Fibroblast of lung (primary cell): ENCODE data around the gene YKT6. TPM values are rescaled to one million over a fixed set of nuclear protein-coding genes. Genes with fewer than 3 reads are reported as not detected.

ENCODE experiments used
- DNase-seq, 2 donors: peaks; one replicate each; pipeline versions ENCODE4 v3.0.0 to v3.0.0-alpha.2; 2010; ENCODE audit warnings: low read depth in 2 of 2
- H2AFZ ChIP-seq: 2 replicates; pipeline ENCODE4 v1.5.1; 2012; ENCODE audit warnings: low read length, control low read depth, inconsistent platforms
- H3K27ac ChIP-seq: 2 replicates; pipeline ENCODE4 v1.5.1; 2011; ENCODE audit warnings: low read length, control low read depth; ENCODE audit not compliant: insufficient read depth
- H3K27me3 ChIP-seq: 2 replicates; pipeline ENCODE4 v1.5.1; 2011; ENCODE audit warnings: mild to moderate bottlenecking, low read length; ENCODE audit not compliant: control insufficient read depth, insufficient read depth
- H3K36me3 ChIP-seq: 2 replicates; pipeline ENCODE4 v1.5.1; 2011; ENCODE audit warnings: low read length; ENCODE audit not compliant: control insufficient read depth, insufficient read depth
- H3K4me1 ChIP-seq: 2 replicates; pipeline ENCODE4 v1.5.1; 2011; ENCODE audit warnings: low read length; ENCODE audit not compliant: control insufficient read depth, insufficient read depth; ENCODE audit errors: extremely low read depth
- H3K4me2 ChIP-seq: 2 replicates; pipeline ENCODE4 v1.5.1; 2011; ENCODE audit warnings: low read length, control low read depth; ENCODE audit not compliant: insufficient read depth; ENCODE audit errors: extremely low read depth
- H3K4me3 ChIP-seq, 4 experiments: fragments of 200-600 bp in 1 of 4; sonication (generic) in 1 of 4; replicated peaks in 1 of 4; 2 replicates each; pipeline ENCODE4 v1.5.1; 2011 to 2016; ENCODE audit warnings: low read length in 4 of 4, low read depth in 3 of 4, mild to moderate bottlenecking in 3 of 4, control low read depth in 2 of 4, inconsistent platforms in 1 of 4, mixed read lengths in 1 of 4; ENCODE audit not compliant: insufficient read depth in 1 of 4; ENCODE audit errors: control extremely low read depth in 1 of 4
- H3K79me2 ChIP-seq: 2 replicates; pipeline ENCODE4 v1.5.1; 2012; ENCODE audit warnings: mild to moderate bottlenecking, low read length, inconsistent platforms; ENCODE audit not compliant: control insufficient read depth, insufficient read depth
- H3K9ac ChIP-seq: 2 replicates; pipeline ENCODE4 v1.5.1; 2011; ENCODE audit warnings: mild to moderate bottlenecking, low read length, control low read depth; ENCODE audit not compliant: insufficient read depth
- H3K9me3 ChIP-seq: 2 replicates; pipeline ENCODE4 v1.5.1; 2012; ENCODE audit warnings: low read depth, low read length; ENCODE audit not compliant: control insufficient read depth, insufficient read depth
- H4K20me1 ChIP-seq: 2 replicates; pipeline ENCODE4 v1.5.1; 2011; ENCODE audit warnings: low read length; ENCODE audit not compliant: control insufficient read depth, insufficient read depth; ENCODE audit errors: extremely low read depth
- EZH2 ChIP-seq: IDR thresholded peaks from 2 replicates; pipeline ENCODE4 v1.5.1; 2012; ENCODE audit warnings: low read length, control low read depth, mild to moderate bottlenecking; ENCODE audit errors: missing control alignments
- polyA plus RNA-seq, 2 donors: library from polyadenylated mRNA; depleted of rRNA in 1 of 2; stranded (reverse) in 1 of 2; unstranded in 1 of 2; fragments of >200 nt; gene quantifications; 2 replicates each; pipeline ENCODE4 v1.2.1, GENCODE V29; 2011 to 2012; ENCODE audit warnings: missing spikeins in 1 of 2
- total RNA-seq: library from RNA; depleted of rRNA; stranded (reverse); fragments of >200 nt; gene quantifications from 2 replicates; pipeline ENCODE4 v1.2.1, GENCODE V29; 2014
- TF ChIP-seq, protein P1 (sequence below), 2 donors: IDR thresholded peaks in 1 of 2; conservative IDR thresholded peaks in 1 of 2; 1 replicate in 1 of 2; 2 replicates in 1 of 2; pipeline ENCODE4 v1.5.1; 2011 to 2012; ENCODE audit warnings: low read length in 2 of 2, control low read depth in 1 of 2, inconsistent platforms in 1 of 2, low read depth in 1 of 2, mild to moderate bottlenecking in 1 of 2

YKT6 gene
- total and polyA plus RNA-seq, 2 donors (not counting 1 experiment from before 2014, with no cell fraction given), result 90.0 to 99.0 TPM

DNA sequence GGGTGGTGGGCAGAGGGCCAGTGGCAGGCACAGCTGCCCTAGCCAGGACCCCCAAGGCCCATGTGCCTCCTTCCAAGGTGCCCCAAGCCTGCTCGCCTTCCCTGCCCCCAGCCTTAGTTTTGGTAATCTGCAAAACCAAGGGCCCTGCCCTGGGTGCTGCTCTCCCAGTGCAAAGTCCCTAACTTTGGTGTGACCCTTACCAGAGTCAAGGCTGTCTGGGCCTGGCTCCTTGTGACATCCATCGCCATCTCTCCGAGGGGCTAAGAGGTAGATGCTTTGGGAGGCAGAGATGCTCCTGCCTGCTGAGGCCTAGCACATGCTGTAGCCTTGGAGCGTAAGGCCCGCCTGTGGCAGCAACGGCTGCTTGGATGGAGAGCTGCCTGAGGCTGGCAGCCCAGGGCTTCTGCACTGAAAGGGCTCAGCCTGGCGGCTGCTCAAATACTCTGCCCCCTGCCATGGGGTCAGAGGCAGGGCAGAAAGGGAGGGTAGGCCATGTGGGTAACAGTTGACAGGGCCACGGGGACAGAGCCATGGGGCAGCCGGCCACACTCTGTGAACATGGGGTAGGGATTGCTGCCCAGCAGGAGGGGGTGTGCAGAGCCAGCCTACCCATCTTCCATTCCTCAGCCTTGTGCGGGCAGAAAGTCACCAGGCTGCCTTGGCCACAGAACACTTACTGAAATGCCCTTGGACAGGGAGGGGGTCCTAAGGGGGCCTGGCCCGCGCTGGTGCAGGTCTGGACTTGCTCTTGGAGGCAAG, 41.7 kb upstream of the YKT6 start:
- Histone ChIP-seq H3K9ac (no peak overlapping the region), H3K4me3 (no peak overlapping the region), H3K27me3 (peaks cover 9% of the 10 kb centered on the region), H3K27ac (no peak overlapping the region), H3K4me1 (peaks cover 3% of the 10 kb centered on the region), H3K4me2 (no peak overlapping the region), H2AFZ (no peak overlapping the region), H3K79me2 (no peaks in the 10 kb centered on the region), H3K36me3 (no peaks in the 10 kb centered on the region), H4K20me1 (no peaks in the 10 kb centered on the region), H3K9me3 (no peaks in the 10 kb centered on the region)
- no peak for DNase-seq
- TF ChIP-seq, protein P1, sequence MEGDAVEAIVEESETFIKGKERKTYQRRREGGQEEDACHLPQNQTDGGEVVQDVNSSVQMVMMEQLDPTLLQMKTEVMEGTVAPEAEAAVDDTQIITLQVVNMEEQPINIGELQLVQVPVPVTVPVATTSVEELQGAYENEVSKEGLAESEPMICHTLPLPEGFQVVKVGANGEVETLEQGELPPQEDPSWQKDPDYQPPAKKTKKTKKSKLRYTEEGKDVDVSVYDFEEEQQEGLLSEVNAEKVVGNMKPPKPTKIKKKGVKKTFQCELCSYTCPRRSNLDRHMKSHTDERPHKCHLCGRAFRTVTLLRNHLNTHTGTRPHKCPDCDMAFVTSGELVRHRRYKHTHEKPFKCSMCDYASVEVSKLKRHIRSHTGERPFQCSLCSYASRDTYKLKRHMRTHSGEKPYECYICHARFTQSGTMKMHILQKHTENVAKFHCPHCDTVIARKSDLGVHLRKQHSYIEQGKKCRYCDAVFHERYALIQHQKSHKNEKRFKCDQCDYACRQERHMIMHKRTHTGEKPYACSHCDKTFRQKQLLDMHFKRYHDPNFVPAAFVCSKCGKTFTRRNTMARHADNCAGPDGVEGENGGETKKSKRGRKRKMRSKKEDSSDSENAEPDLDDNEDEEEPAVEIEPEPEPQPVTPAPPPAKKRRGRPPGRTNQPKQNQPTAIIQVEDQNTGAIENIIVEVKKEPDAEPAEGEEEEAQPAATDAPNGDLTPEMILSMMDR (conservative IDR thresholded peaks at IDR 0.05 in 1 of 2, IDR thresholded peaks at IDR 0.05 in 1 of 2; ENCODE audit: low read depth in 1 of 2, low read length in 2 of 2), result no peak

DNA sequence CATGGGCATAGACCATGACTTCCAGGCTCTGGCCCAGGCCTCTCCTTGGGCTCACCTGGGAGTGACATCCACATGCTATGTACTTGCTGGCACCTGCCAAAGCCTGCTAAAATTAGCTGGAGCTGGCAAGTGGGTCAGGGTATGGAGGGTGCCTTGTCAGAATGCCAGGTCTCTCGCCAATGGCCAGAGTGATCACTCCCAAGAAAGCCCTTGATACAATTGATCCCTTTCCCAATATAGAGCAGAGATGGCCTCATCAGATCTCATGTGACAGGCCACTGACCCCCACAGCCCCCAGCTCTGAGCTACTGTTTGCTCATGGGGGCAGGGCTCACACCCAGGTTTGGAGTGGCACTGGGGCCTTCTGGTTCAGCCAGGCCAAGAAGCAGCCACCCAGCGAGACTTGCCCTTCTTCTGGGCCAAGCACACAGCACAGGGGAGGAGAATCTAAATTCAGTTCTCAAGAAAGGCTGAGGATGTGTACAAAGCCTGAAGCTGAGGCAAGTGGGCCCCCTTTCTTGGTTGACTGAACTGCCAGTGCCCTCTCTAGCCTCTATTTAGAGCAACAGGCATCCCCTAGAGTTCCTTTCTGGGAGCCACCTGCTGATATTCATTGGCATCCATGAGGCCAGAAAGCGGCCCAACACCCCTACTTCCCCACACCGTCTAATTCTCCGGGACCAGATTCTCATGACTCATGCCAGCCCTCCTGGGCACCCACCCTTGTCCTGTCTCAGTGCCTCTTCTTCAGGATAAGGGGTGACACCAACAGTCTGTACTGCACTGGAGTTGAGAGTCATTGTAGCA, 40.8 kb upstream of the YKT6 start:
- Histone ChIP-seq H3K4me3 (no peak overlapping the region), H2AFZ (no peak overlapping the region), H3K4me1 (peaks cover 3% of the 10 kb centered on the region), H3K4me2 (no peak overlapping the region), H4K20me1 (no peaks in the 10 kb centered on the region), H3K27ac (no peak overlapping the region), H3K36me3 (no peaks in the 10 kb centered on the region), H3K9ac (no peak overlapping the region), H3K9me3 (no peaks in the 10 kb centered on the region), H3K79me2 (no peaks in the 10 kb centered on the region), H3K27me3 (peaks cover 9% of the 10 kb centered on the region)
- no peak for TF ChIP-seq EZH2
- TF ChIP-seq, protein P1 (conservative IDR thresholded peaks at IDR 0.05 in 1 of 2, IDR thresholded peaks at IDR 0.05 in 1 of 2; ENCODE audit: low read depth in 1 of 2, low read length in 2 of 2), result no peak
- no peak for DNase-seq

DNA sequence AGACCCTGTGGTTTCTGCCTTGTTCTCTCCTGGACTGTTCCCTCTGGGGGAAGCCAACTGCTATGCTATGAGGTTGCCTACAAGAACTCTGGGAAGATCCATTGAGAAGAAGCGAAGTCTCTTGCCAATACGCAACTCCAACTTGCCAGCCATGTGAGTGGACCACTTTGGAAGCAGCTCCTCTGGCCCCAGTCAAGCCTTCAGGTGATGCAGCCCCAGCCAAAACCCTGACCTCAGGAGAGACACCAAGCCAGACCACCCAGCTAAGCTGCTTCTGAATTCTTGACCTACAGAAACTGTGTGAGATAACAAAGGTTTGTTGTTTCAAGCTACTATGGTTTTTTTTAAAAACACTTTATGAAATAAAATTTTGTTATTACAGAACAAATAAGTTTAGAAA, 39.4 kb upstream of the YKT6 start:
- no peak overlapping the region for H3K9ac ChIP-seq
- no peak for DNase-seq
- H3K4me2 ChIP-seq, result no peak overlapping the region
- no peak for TF ChIP-seq EZH2
- TF ChIP-seq, protein P1 (conservative IDR thresholded peaks at IDR 0.05 in 1 of 2, IDR thresholded peaks at IDR 0.05 in 1 of 2; ENCODE audit: low read depth in 1 of 2, low read length in 2 of 2), result no peak
- no peaks in the 10 kb centered on the region for H3K9me3 ChIP-seq
- no peak overlapping the region for H2AFZ ChIP-seq
- no peak overlapping the region for H3K27ac ChIP-seq
- no peaks in the 10 kb centered on the region for H4K20me1 ChIP-seq
- peaks cover 9% of the 10 kb centered on the region for H3K27me3 ChIP-seq
- no peaks in the 10 kb centered on the region for H3K79me2 ChIP-seq
- no peaks in the 10 kb centered on the region for H3K36me3 ChIP-seq
- H3K4me3 ChIP-seq, result no peak overlapping the region
- H3K4me1 ChIP-seq, result peaks cover 3% of the 10 kb centered on the region
